K562 (cell line): ENCODE data around the gene ZNF618. TPM values are rescaled to one million over a fixed set of nuclear protein-coding genes. Genes with fewer than 3 reads are reported as not detected.

Source experiments
- ATAC-seq: fragments of 200-7000 bp; cut with Tn5 transposase; 3 replicates; pipeline ENCODE4 v1.9.1; 2020; ENCODE audit warnings: moderate library complexity
- BruUV-seq: library from RNA; stranded (reverse); fragments of 400-500 nt; replicated peaks from 2 replicates; lab custom pipeline; 2021; lab: Mats Ljungman, UMichigan
- CTCF ChIA-PET: fragments of 300-600 bp; formaldehyde crosslinking; extraction: SDS; loops from one replicate; lab custom pipeline; 2021; ENCODE audit warnings: low intra/inter-chr PET ratio; lab: Yijun Ruan, JAX
- POLR2A ChIA-PET: fragments of 300-600, 350-650 bp; sonication (Branson Sonifier 250); formaldehyde crosslinking; extraction: SDS; loops from one replicate; lab custom pipeline; 2021; ENCODE audit warnings: antibody characterized with exemption, inconsistent platforms; lab: Yijun Ruan, JAX
- DNase-seq, 4 experiments: peaks; one replicate each; pipeline versions ENCODE4 v3.0.0 to v3.0.0-alpha.2; 2011 to 2018; ENCODE audit warnings: low spot score in 3 of 4, mixed read lengths in 3 of 4; ENCODE audit errors: extremely low read depth in 1 of 4
- FAIRE-seq: peaks from 2 replicates; lab custom pipeline; 2011; peaks lifted over from hg19 to GRCh38; lab: Jason Lieb, UNC
- H2AFZ ChIP-seq: 2 replicates; pipeline ENCODE4 v1.6.0; 2011; ENCODE audit warnings: low read depth, low read length, control low read depth, inconsistent platforms
- H3K27ac ChIP-seq: fragments of 200-600 bp; 3 replicates; pipeline ENCODE4 v1.8.0; 2011; ENCODE audit warnings: low read depth, mild to moderate bottlenecking, control low read depth, inconsistent platforms, low read length, moderate library complexity, mixed read lengths; ENCODE audit errors: extremely low read depth
- H3K27me3 ChIP-seq, 2 experiments: fragments of 300-600 bp in 1 of 2; 2 replicates in 1 of 2; 3 replicates in 1 of 2; pipeline versions ENCODE4 v1.6.0 to v1.8.0; 2011; ENCODE audit warnings: inconsistent platforms in 2 of 2, low read length in 2 of 2, mild to moderate bottlenecking in 1 of 2, mixed read lengths in 1 of 2, moderate library complexity in 1 of 2; ENCODE audit not compliant: control insufficient read depth in 2 of 2, insufficient read depth in 2 of 2
- H3K36me3 ChIP-seq: fragments of 300-600 bp; 3 replicates; pipeline ENCODE4 v1.8.0; 2011; ENCODE audit warnings: mild to moderate bottlenecking, low read length, inconsistent platforms; ENCODE audit not compliant: control insufficient read depth, insufficient read depth
- H3K4me1 ChIP-seq, 2 experiments: fragments of 200-600 bp in 1 of 2; replicated peaks in 1 of 2; 2 replicates in 1 of 2; 3 replicates in 1 of 2; pipeline versions ENCODE4 v1.5.1 to v1.8.0; 2011; ENCODE audit warnings: inconsistent platforms in 2 of 2, low read length in 2 of 2, mild to moderate bottlenecking in 1 of 2, mixed read lengths in 1 of 2, moderate library complexity in 1 of 2; ENCODE audit not compliant: control insufficient read depth in 2 of 2, insufficient read depth in 2 of 2
- H3K4me2 ChIP-seq: 2 replicates; pipeline ENCODE4 v1.6.1; 2011; ENCODE audit warnings: low read length, control low read depth, inconsistent platforms, mixed read lengths; ENCODE audit not compliant: insufficient read depth
- H3K4me3 ChIP-seq: fragments of 200-600 bp; sonication (generic), shearing (Covaris generic); 2 replicates; pipeline ENCODE4 v1.5.1; 2016; ENCODE audit warnings: control low read depth, inconsistent platforms
- H3K79me2 ChIP-seq: fragments of 200-600 bp; 3 replicates; pipeline ENCODE4 v1.8.0; 2011; ENCODE audit warnings: low read length, inconsistent platforms; ENCODE audit not compliant: control insufficient read depth, insufficient read depth
- H3K9ac ChIP-seq, 2 experiments: 2 replicates each; pipeline versions ENCODE4 v1.6.0 to v1.6.1; 2011; ENCODE audit warnings: low read depth in 2 of 2, low read length in 2 of 2, control low read depth in 1 of 2, inconsistent platforms in 1 of 2, mild to moderate bottlenecking in 1 of 2, mixed read lengths in 1 of 2; ENCODE audit not compliant: insufficient read depth in 1 of 2
- H3K9me1 ChIP-seq: one replicate; pipeline ENCODE4 v1.6.0; 2011; ENCODE audit warnings: inconsistent platforms, mild to moderate bottlenecking, low read length, moderate library complexity; ENCODE audit not compliant: control insufficient read depth, insufficient read depth
- H3K9me3 ChIP-seq: replicated peaks from 2 replicates; pipeline ENCODE4 v1.5.1; 2011; ENCODE audit warnings: low read depth, low read length, inconsistent platforms; ENCODE audit not compliant: control insufficient read depth, insufficient read depth
- H4K20me1 ChIP-seq: replicated peaks from 2 replicates; pipeline ENCODE4 v1.6.1; 2011; ENCODE audit warnings: low read length, inconsistent platforms, mixed read lengths; ENCODE audit not compliant: control insufficient read depth, insufficient read depth
- IFI16 ChIP-seq: fragments of 250-450 bp; sonication (Bioruptor Pico); IDR thresholded peaks from 2 replicates; pipeline ENCODE4 v2.1.2; 2022; ENCODE audit warnings: mild to moderate bottlenecking, inconsistent platforms
- RFX7 ChIP-seq: fragments of 250-450 bp; sonication (Bioruptor Pico); IDR thresholded peaks from 2 replicates; pipeline ENCODE4 v1.5.1; 2021; ENCODE audit warnings: mild to moderate bottlenecking
- WGBS: fragments of 100-300 bp; shearing (Covaris generic); methylation state at CpG from one replicate; pipeline ENCODE4 v1.1.6; 2016; ENCODE audit warnings: low coverage, mixed read lengths; ENCODE audit not compliant: insufficient coverage; ENCODE audit errors: missing lambda C conversion rate; 5-methylcytosine and 5-hydroxymethylcytosine counted together
- in situ Hi-C: fragments of 300-500 bp; cut with MboI; formaldehyde crosslinking; loops from 4 replicates; pipeline ENCODE4 v1.15.0; 2018; ENCODE audit warnings: inconsistent platforms, mixed read lengths
- intact Hi-C: fragments of 100-400 bp; cut with micrococcal nuclease; formaldehyde crosslinking; loops from 2 replicates; pipeline ENCODE4 v1.14.2; 2022
- polyA plus RNA-seq, 8 experiments: library from polyadenylated mRNA; depleted of rRNA in 4 of 8; stranded (reverse) in 5 of 8; unstranded in 3 of 8; fragments of >200 nt; fragmentation: Nextera tagmentation in 2 of 8; fragmentation: Illumina TruSeq in 1 of 8; extraction: Ambion mirVana in 2 of 8; extraction: Trizol in 1 of 8; gene quantifications; 2 replicates each; pipeline versions ENCODE4 v1.2.1 to v1.2.3, GENCODE V29; 2011 to 2014; ENCODE audit warnings: inconsistent platforms in 1 of 8, missing spikeins in 1 of 8
- total RNA-seq, 7 experiments: library from RNA; depleted of rRNA in 6 of 7; stranded (reverse); fragments of >200 nt in 6 of 7; fragmentation: Illumina TruSeq in 2 of 7; extraction: Trizol in 2 of 7; gene quantifications; 2 replicates each; pipeline versions ENCODE4 v1.2.1 to v1.2.3, GENCODE V29; 2011 to 2021; ENCODE audit warnings: low replicate concordance in 1 of 7
- TF ChIP-seq, protein P1 (sequence below), 2 experiments: fragments of 200-800 bp in 1 of 2; sonication (Bioruptor generic) in 1 of 2; sonication (generic) in 1 of 2; formaldehyde crosslinking in 1 of 2; IDR thresholded peaks in 1 of 2; conservative IDR thresholded peaks in 1 of 2; 2 replicates each; pipeline versions ENCODE4 v1.5.0 to v1.6.1; 2016 to 2020; ENCODE audit warnings: missing compliant biosample characterization in 1 of 2, missing genetic modification characterization in 1 of 2, missing genetic modification reagents in 1 of 2

Gene ZNF618
- total and polyA plus RNA-seq, 9 of the 15 experiments (the other 6 are each of a cell fraction or from before 2014, with no cell fraction given): 0.08 to 13.7 (median 3.4) TPM

DNA sequence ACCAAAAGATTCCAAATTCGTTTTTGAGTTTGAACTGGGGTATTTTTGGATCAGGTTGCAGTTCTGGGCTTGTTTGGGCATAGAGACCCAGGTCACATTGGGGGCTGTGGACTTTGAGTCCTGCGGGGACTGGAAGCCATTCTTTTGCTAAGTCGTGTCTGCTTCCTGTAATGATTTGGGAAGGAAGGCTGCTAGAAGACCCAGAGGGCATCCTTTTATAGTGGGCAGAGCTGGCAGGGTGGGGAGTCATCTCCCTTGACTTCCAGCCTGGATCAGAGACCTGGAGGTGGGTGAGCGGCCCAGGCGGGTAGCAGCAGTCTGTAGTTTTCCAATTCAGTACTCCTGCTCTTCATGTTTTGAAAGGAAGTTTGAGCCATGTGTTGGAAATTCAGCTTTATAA lies 11.3 kb downstream of the ZNF618 start:
- Histone ChIP-seq H3K9ac (no peak overlapping the region; a peak in 1 of 4 replicates), H3K27me3 (no peaks in the 10 kb centered on the region), H3K4me3 (no peak overlapping the region), H3K4me1 (peaks cover 3 to 42% of the 10 kb centered on the region in 2 experiments; a peak in 4 of 5 replicates), H3K27ac (no peak overlapping the region)
- intact Hi-C loops (loop anchor here (5.0 kb wide), 1 partner anchor 75 kb away; no protein-coding TSS in a partner anchor), in situ Hi-C loops (no loop called here)
- ATAC-seq: no peak
- BruUV-seq: no TSS peak
- POLR2A ChIA-PET: no interaction called here
- 52% methylated on average over 5 of the region's 5 CpGs for WGBS
- no peak for FAIRE-seq
- TF ChIP-seq RFX7 (CRISPR knock-in tag) (no peak), IFI16 (CRISPR knock-in tag) (no peak)
- TF ChIP-seq, protein P1, sequence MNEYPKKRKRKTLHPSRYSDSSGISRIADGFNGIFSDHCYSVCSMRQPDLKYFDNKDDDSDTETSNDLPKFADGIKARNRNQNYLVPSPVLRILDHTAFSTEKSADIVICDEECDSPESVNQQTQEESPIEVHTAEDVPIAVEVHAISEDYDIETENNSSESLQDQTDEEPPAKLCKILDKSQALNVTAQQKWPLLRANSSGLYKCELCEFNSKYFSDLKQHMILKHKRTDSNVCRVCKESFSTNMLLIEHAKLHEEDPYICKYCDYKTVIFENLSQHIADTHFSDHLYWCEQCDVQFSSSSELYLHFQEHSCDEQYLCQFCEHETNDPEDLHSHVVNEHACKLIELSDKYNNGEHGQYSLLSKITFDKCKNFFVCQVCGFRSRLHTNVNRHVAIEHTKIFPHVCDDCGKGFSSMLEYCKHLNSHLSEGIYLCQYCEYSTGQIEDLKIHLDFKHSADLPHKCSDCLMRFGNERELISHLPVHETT (CRISPR knock-in tag; conservative IDR thresholded peaks at IDR 0.05 in 1 of 2, IDR thresholded peaks at IDR 0.05 in 1 of 2): no peak
- TF ChIP-seq, all 486 proteins: peak for 0
- Histone ChIP-seq H3K36me3 (peaks cover 4% of the 10 kb centered on the region; the same call in 2 of the 3 replicates), H3K4me2 (no peak overlapping the region), H3K79me2 (peaks cover 63% of the 10 kb centered on the region), H4K20me1 (no peaks in the 10 kb centered on the region; the same call in 1 of the 2 replicates), H3K9me1 (no peaks in the 10 kb centered on the region), H2AFZ (no peak overlapping the region), H3K9me3 (peaks cover 2% of the 10 kb centered on the region)
- CTCF ChIA-PET: no interaction called here
- no peak for DNase-seq
